HFF-Myc (cell line): ENCODE results near the gene RNASE8.

ENCODE experiments used
- DNase-seq: peaks from one replicate; pipeline ENCODE4 v3.0.0-alpha.2; 2011; ENCODE audit warnings: low read depth; ENCODE audit errors: extremely low read depth
- H3K4me3 ChIP-seq: replicated peaks from 2 replicates; pipeline ENCODE4 v1.5.1; 2011; ENCODE audit warnings: low read depth, mild to moderate bottlenecking, control low read depth, low read length
- CTCF ChIP-seq: IDR thresholded peaks from 2 replicates; pipeline ENCODE4 v1.5.1; 2012; ENCODE audit warnings: mild to moderate bottlenecking, low read depth, low read length, control low read depth; ENCODE audit errors: missing control alignments

The RNASE8 gene

GRCh38 chr14:21017528-21018245 lies 39.9 kb upstream of the RNASE8 start:
- no peak for DNase-seq
- no peak for TF ChIP-seq CTCF
- no peak overlapping the region for H3K4me3 ChIP-seq

- H3K4me3 ChIP-seq = no peak overlapping the region
- no peak for TF ChIP-seq CTCF
- DNase-seq = no peak
These were observed 39.3 kb upstream of the RNASE8 start for GRCh38 chr14:21018286-21018685.

- no peak for TF ChIP-seq CTCF
- no peak for DNase-seq
These were observed 38.8 kb upstream of the RNASE8 start for GRCh38 chr14:21018781-21019180.

GRCh38 chr14:21019366-21019765 lies 38.3 kb upstream of the RNASE8 start:
- TF ChIP-seq CTCF = no peak
- DNase-seq = no peak
- H3K4me3 ChIP-seq = no peak overlapping the region

More at GRCh38 chr14:21018781-21019180, 38.8 kb upstream of the RNASE8 start:
- H3K4me3 ChIP-seq = no peak overlapping the region

- no peak for TF ChIP-seq CTCF
- H3K4me3 ChIP-seq = no peak overlapping the region
- no peak for DNase-seq
These were observed 36.6 kb upstream of the RNASE8 start for GRCh38 chr14:21020977-21021545.

- no peak for TF ChIP-seq CTCF
- no peak overlapping the region for H3K4me3 ChIP-seq
- no peak for DNase-seq
These were observed 34.9 kb upstream of the RNASE8 start for GRCh38 chr14:21022686-21023085.
